GM12801 (cell line): ENCODE data around the gene CRIP2.

Source experiments
- CTCF ChIP-seq: IDR thresholded peaks from one replicate; pipeline ENCODE4 v1.5.1; 2011; ENCODE audit warnings: control low read depth; ENCODE audit not compliant: insufficient read length; ENCODE audit errors: extremely low read depth

CRIP2 gene

GRCh38 chr14:105439179-105439578, 35.4 kb upstream of the CRIP2 start:
- no peak for TF ChIP-seq CTCF

- TF ChIP-seq CTCF = no peak
These were observed 34.7 kb upstream of the CRIP2 start for GRCh38 chr14:105439710-105440553.

- no peak for TF ChIP-seq CTCF
These were observed 34.1 kb upstream of the CRIP2 start for GRCh38 chr14:105440554-105440900.

GRCh38 chr14:105440992-105441391, 33.6 kb upstream of the CRIP2 start:
- no peak for TF ChIP-seq CTCF

GRCh38 chr14:105442125-105442524, 32.5 kb upstream of the CRIP2 start:
- TF ChIP-seq CTCF = no peak

- TF ChIP-seq CTCF = no peak
These were observed 31.8 kb upstream of the CRIP2 start for GRCh38 chr14:105442834-105443233.

GRCh38 chr14:105444859-105445258, 29.8 kb upstream of the CRIP2 start:
- TF ChIP-seq CTCF = no peak

- TF ChIP-seq CTCF = no peak
These were observed 29.3 kb upstream of the CRIP2 start for GRCh38 chr14:105445290-105445689.
